HepG2 (cell line): ENCODE results near the gene HS6ST2. TPM values are rescaled to one million over a fixed set of nuclear protein-coding genes. Genes with fewer than 3 reads are reported as not detected.

ENCODE experiments used
- ARNT ChIP-seq: fragments of 450-650 bp; IDR thresholded peaks from 2 replicates; pipeline ENCODE4 v1.6.1; 2017
- CREB1 ChIP-seq, 2 experiments: fragments of 450-650 bp in 1 of 2; IDR thresholded peaks; 2 replicates each; pipeline ENCODE4 v1.6.1; 2016 to 2017; ENCODE audit warnings: control low read depth in 1 of 2, mild to moderate bottlenecking in 1 of 2, missing compliant biosample characterization in 1 of 2, missing genetic modification characterization in 1 of 2
- E2F2 ChIP-seq: sonication (generic); formaldehyde crosslinking; IDR thresholded peaks from 2 replicates; pipeline ENCODE4 v1.4.0; 2020; ENCODE audit warnings: missing genetic modification reagents, borderline replicate concordance
- GATAD2A ChIP-seq: IDR thresholded peaks from 2 replicates; pipeline ENCODE4 v1.6.1; 2016
- GPBP1L1 ChIP-seq: sonication (generic); formaldehyde crosslinking; IDR thresholded peaks from 2 replicates; pipeline ENCODE4 v1.5.0; 2020; ENCODE audit warnings: mild to moderate bottlenecking, missing genetic modification reagents
- GZF1 ChIP-seq: sonication (generic); formaldehyde crosslinking; IDR thresholded peaks from 2 replicates; pipeline ENCODE4 v1.5.1; 2020; ENCODE audit warnings: mild to moderate bottlenecking, missing genetic modification reagents
- HOXA3 ChIP-seq: sonication (generic); formaldehyde crosslinking; IDR thresholded peaks from 2 replicates; pipeline ENCODE4 v1.5.0; 2020; ENCODE audit warnings: missing genetic modification reagents
- IRF2 ChIP-seq: IDR thresholded peaks from 2 replicates; pipeline ENCODE4 v1.6.1; 2018; ENCODE audit warnings: missing genetic modification reagents, missing compliant biosample characterization
- JARID2 ChIP-seq: sonication (generic); formaldehyde crosslinking; IDR thresholded peaks from 2 replicates; pipeline ENCODE4 v1.8.1; 2023; ENCODE audit warnings: missing genetic modification reagents, inconsistent platforms; ENCODE audit not compliant: insufficient replicate concordance
- KLF13 ChIP-seq: sonication (generic); formaldehyde crosslinking; IDR thresholded peaks from 2 replicates; pipeline ENCODE4 v1.4.0; 2020; ENCODE audit warnings: mild to moderate bottlenecking, missing genetic modification reagents
- PAXIP1 ChIP-seq: sonication (generic); formaldehyde crosslinking; conservative IDR thresholded peaks from 2 replicates; pipeline ENCODE4 v1.4.0; 2020; ENCODE audit warnings: mild to moderate bottlenecking, missing genetic modification reagents, moderate library complexity
- PHF21A ChIP-seq: sonication (generic); formaldehyde crosslinking; IDR thresholded peaks from 2 replicates; pipeline ENCODE4 v1.5.0; 2020; ENCODE audit warnings: mild to moderate bottlenecking, missing genetic modification reagents
- PITX1 ChIP-seq: sonication (generic); formaldehyde crosslinking; IDR thresholded peaks from 2 replicates; pipeline ENCODE4 v1.5.1; 2020; ENCODE audit warnings: mild to moderate bottlenecking, missing genetic modification reagents
- POGK ChIP-seq: sonication (generic); formaldehyde crosslinking; conservative IDR thresholded peaks from 2 replicates; pipeline ENCODE4 v1.8.0; 2022; ENCODE audit warnings: mild to moderate bottlenecking, moderate library complexity, missing genetic modification reagents
- TBX3 ChIP-seq: fragments of 450-650 bp; IDR thresholded peaks from 2 replicates; pipeline ENCODE4 v1.6.1; 2017; ENCODE audit warnings: antibody characterized with exemption, mild to moderate bottlenecking, inconsistent platforms, borderline replicate concordance
- TEAD2 ChIP-seq: sonication (generic); formaldehyde crosslinking; IDR thresholded peaks from 2 replicates; pipeline ENCODE4 v1.9.0; 2021; ENCODE audit warnings: missing genetic modification reagents
- TGIF2 ChIP-seq: IDR thresholded peaks from 2 replicates; pipeline ENCODE4 v1.6.1; 2016; ENCODE audit warnings: control low read depth, missing compliant biosample characterization
- ZNF232 ChIP-seq: sonication (generic); formaldehyde crosslinking; IDR thresholded peaks from 2 replicates; pipeline ENCODE4 v1.4.0; 2020; ENCODE audit warnings: missing genetic modification reagents, borderline replicate concordance
- ZNF292 ChIP-seq: sonication (generic); formaldehyde crosslinking; IDR thresholded peaks from 2 replicates; pipeline ENCODE4 v1.8.1; 2022; ENCODE audit warnings: mild to moderate bottlenecking, low read depth, missing genetic modification reagents, borderline replicate concordance
- ZNF367 ChIP-seq: sonication (generic); formaldehyde crosslinking; IDR thresholded peaks from 2 replicates; pipeline ENCODE4 v1.4.0; 2020; ENCODE audit warnings: missing genetic modification reagents, borderline replicate concordance
- ZNF557 ChIP-seq: sonication (generic); formaldehyde crosslinking; IDR thresholded peaks from 2 replicates; pipeline ENCODE4 v1.4.0; 2020; ENCODE audit warnings: missing genetic modification reagents
- polyA plus RNA-seq, 8 experiments: library from polyadenylated mRNA; depleted of rRNA in 3 of 8; stranded (reverse) in 7 of 8; unstranded in 1 of 8; fragments of >200 nt; fragmentation: Illumina TruSeq in 4 of 8; extraction: Trizol in 4 of 8; gene quantifications; 2 replicates each; pipeline versions ENCODE4 v1.2.1 to v1.2.3, GENCODE V29; 2011 to 2016; ENCODE audit warnings: low read depth in 4 of 8, missing spikeins in 1 of 8, mixed read lengths in 1 of 8; ENCODE audit not compliant: insufficient read depth in 1 of 8
- total RNA-seq, 5 experiments: library from RNA; depleted of rRNA; stranded (reverse); fragments of >200 nt; fragmentation: Illumina TruSeq; extraction: Trizol; gene quantifications; 2 replicates each; pipeline ENCODE4 v1.2.3, GENCODE V29; 2016; ENCODE audit warnings: low read depth in 1 of 5

The HS6ST2 gene
- total and polyA plus RNA-seq, 2 of the 13 experiments (the other 11 are each of a cell fraction or from before 2014, with no cell fraction given), result 0.05 TPM; not detected in 1

GRCh38 chrX:132603700-132604286 is 354.6 kb downstream of the HS6ST2 start (continued):
- peak; percentile 75; the same call in 1 of the 2 replicates for TF ChIP-seq PITX1 (CRISPR knock-in tag)
- no peak for TF ChIP-seq GPBP1L1 (CRISPR knock-in tag)
- TF ChIP-seq CREB1 (IDR thresholded peaks at IDR 0.05), result no peak
- no peak for TF ChIP-seq CREB1 (CRISPR knock-in tag; IDR thresholded peaks at IDR 0.05)
- TF ChIP-seq PHF21A (CRISPR knock-in tag), result peak; percentile 61; the same call in 1 of the 2 replicates
- TF ChIP-seq TEAD2 (CRISPR knock-in tag), result no peak
- TF ChIP-seq POGK (CRISPR knock-in tag), result no peak
- TF ChIP-seq ARNT, result no peak
- TF ChIP-seq JARID2, result no peak
- peak; percentile 78 for TF ChIP-seq PAXIP1 (CRISPR knock-in tag)
- TF ChIP-seq TBX3, result no peak
- TF ChIP-seq IRF2 (CRISPR knock-in tag), result 0 out of 2 replicates have a peak, but pooled peaks have one; percentile 23
- TF ChIP-seq ZNF367 (CRISPR knock-in tag), result no peak
- no peak for TF ChIP-seq GZF1 (CRISPR knock-in tag)
- no peak for TF ChIP-seq TGIF2 (CRISPR knock-in tag)
- no peak for TF ChIP-seq E2F2
- 0 out of 2 replicates have a peak, but pooled peaks have one; percentile 62 for TF ChIP-seq ZNF292 (CRISPR knock-in tag)
- no peak for TF ChIP-seq ZNF557
- no peak for TF ChIP-seq KLF13 (CRISPR knock-in tag)
- peak; percentile 73 for TF ChIP-seq GATAD2A (CRISPR knock-in tag)
- peak; percentile 53 for TF ChIP-seq HOXA3
- no peak for TF ChIP-seq ZNF232 (CRISPR knock-in tag)
